ENCODE measurements around the gene KIAA0753.

KIAA0753 gene

DNA sequence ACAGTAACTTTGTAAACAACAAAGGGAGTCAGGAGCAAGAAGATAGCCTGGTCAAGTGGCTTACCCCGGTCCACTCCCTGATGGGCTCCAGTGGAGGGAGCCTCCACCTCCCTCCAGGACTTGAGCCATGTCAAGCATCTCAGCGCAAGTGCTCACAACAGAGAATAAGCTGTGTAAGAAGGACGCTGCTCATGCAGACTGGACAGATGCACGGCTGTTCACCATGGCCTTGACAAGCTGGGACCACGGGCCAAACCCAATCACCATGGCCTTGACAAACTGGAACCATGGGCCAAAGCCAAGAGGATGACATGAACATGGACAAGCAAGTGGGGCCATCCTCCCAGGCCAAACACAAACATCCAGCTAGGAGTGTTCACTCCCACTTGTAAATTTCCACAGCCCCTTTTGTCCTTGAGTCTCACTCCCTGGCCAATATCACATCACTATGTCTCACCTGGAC, 80.7 kb downstream of the KIAA0753 start:
- in situ Hi-C loops (cut with HindIII; ENCODE audit: low sequenced_read_pairs) = no loop called here

DNA sequence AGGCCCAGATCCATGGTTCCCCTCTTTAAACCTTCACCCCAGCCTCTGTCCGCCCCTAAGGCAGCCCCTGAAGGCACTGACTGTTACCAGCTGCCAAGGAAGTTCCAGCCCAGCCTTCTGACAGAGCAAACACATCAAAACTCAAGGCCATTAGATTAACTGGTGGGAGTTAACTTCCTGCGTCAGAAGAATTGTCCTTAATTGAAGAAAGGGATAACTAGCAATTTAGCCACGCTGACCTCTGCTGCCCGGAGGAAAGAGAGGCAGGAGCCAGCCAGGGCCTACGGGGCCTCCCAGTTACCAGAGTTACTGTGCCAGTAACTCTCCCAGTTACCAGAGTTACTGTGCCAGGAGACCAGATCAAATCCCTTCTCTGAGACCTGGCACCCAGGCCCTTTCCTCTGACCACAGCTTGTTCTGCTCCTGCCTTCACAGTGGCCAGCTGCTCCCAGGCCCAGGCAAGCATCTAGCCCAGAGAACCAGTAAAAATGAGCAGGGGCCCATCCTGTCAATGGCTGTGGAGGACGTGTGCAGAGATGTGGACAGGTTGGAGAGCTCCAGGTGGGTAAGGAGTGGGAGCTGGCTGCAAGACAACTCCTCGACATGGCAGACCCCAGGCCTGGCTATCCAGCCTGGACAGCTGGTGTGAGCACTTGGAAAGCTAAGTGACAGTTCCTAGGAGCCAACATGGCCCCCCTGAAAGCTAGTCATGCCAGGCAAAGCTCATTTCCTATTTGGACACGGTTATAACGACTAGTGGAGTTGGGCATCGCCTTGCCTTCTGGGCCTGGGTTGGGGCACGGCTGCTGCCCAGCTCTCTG, 81.4 kb downstream of the KIAA0753 start:
- TF ChIP-seq, protein P1, sequence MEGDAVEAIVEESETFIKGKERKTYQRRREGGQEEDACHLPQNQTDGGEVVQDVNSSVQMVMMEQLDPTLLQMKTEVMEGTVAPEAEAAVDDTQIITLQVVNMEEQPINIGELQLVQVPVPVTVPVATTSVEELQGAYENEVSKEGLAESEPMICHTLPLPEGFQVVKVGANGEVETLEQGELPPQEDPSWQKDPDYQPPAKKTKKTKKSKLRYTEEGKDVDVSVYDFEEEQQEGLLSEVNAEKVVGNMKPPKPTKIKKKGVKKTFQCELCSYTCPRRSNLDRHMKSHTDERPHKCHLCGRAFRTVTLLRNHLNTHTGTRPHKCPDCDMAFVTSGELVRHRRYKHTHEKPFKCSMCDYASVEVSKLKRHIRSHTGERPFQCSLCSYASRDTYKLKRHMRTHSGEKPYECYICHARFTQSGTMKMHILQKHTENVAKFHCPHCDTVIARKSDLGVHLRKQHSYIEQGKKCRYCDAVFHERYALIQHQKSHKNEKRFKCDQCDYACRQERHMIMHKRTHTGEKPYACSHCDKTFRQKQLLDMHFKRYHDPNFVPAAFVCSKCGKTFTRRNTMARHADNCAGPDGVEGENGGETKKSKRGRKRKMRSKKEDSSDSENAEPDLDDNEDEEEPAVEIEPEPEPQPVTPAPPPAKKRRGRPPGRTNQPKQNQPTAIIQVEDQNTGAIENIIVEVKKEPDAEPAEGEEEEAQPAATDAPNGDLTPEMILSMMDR (IDR thresholded peaks at IDR 0.05; ENCODE audit: low read depth, low read length, missing control alignments) = no peak
- H3K4me3 ChIP-seq (ENCODE audit: low read depth, low read length) = no peak overlapping the region
- in situ Hi-C loops (cut with HindIII; ENCODE audit: low sequenced_read_pairs) = no loop called here
- DNase-seq (ENCODE audit: low read depth) = no peak

More for the DNA sequence above, 80.7 kb downstream of the KIAA0753 start:
- no peak for DNase-seq (ENCODE audit: low read depth)
- TF ChIP-seq, protein P1 (IDR thresholded peaks at IDR 0.05; ENCODE audit: low read depth, low read length, missing control alignments) = no peak
- H3K4me3 ChIP-seq (ENCODE audit: low read depth, low read length) = no peak overlapping the region

DNA sequence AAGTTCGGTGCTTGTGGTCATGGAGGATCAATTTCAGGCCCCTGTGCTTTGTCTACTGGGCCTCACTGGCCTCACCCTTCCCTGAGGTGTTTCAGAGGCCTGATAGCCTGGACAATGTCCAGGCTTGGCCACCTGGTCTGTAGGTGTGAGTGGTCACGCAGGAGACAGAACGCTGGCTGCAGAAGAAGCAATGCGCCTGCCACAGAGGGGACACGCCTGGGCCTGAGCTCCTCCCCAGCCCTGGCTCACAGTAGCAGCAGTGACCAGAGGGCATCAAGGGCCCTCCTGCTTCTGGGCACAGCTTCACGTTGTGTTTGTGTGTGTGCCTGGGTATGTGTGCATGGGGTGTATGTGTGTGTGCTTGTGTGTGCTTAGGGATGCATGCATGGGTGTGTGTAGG, 82.2 kb downstream of the KIAA0753 start:
- TF ChIP-seq, protein P1 (IDR thresholded peaks at IDR 0.05; ENCODE audit: low read depth, low read length, missing control alignments) = no peak
- in situ Hi-C loops (cut with HindIII; ENCODE audit: low sequenced_read_pairs) = no loop called here
- H3K4me3 ChIP-seq (ENCODE audit: low read depth, low read length) = no peak overlapping the region
- no peak for DNase-seq (ENCODE audit: low read depth)

DNA sequence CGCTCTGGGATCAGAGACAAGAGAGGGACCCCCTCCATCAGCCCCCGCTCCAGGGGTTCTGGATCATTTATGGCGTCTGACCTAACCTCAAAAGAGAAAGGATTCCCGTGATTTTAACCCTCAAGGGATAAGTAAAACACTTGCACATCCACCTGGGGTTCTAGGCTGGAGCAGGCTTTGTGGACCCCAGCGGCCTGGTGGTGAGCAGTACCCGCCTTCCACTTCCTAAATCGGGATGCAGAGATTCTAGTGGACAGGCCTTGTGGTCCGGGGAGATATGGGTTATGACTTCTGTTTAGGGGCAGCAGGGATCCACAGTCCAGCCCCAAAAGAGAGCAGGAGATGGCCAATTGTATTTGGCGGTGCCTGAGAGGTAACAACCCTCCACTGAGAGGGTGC, 83.5 kb downstream of the KIAA0753 start:
- H3K4me3 ChIP-seq (ENCODE audit: low read depth, low read length) = no peak overlapping the region
- DNase-seq (ENCODE audit: low read depth) = no peak
- TF ChIP-seq, protein P1 (IDR thresholded peaks at IDR 0.05; ENCODE audit: low read depth, low read length, missing control alignments) = no peak
- in situ Hi-C loops (cut with HindIII; ENCODE audit: low sequenced_read_pairs) = no loop called here

DNA sequence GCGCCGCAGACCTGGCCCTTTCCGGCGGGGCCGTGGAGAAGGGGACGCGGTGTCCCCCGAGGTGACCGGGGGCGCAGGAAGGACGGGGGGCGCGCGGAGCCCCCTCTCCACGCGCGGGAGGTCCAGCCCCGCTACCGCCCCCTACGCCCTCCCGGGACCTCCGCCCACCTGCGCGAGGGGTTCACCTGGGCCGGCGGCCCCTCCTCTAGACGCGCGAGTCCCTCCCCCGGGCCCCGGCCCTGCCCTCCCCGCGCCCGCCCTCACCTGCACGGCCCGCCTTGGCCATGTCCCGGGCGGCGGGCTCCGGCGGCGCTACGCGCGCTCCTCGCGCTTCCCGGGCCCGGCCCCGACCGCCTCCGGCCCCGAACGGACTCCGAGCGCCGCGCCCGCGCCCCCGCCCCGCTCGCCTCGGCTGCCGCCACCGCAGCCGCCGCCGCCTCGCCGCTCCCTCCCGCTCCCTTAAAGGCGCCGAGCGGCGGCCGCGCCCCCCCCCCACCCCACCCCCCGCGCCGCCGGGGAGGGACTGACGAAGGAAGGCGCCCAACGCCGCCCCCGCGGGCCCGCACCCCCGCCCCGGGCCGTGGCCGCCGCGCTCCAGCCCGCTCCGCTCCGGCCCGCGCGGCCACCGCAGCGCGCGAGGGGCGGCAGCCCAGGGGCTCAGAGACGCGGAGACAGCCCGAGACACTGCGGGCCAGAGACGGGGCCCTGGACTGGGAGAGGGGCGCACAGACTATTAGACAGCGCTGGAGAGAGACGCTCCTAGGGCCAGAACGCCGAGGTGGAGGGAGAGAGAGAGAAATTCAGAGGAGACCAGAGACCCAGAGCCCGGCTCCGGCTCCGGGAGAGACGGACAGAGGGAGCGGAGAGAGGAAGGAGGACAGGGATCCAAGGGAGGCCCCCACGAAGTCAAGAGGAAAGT, 84.1 kb downstream of the KIAA0753 start, which contains the start of gene PITPNM3:
PITPNM3 (minus strand) TSS at position 435 of the 919 bp plus-strand sequence; CDS start at position 286, 149 bp downstream.
- no peak for DNase-seq (ENCODE audit: low read depth)
- in situ Hi-C loops (cut with HindIII; ENCODE audit: low sequenced_read_pairs) = no loop called here
- TF ChIP-seq, protein P1 (IDR thresholded peaks at IDR 0.05; ENCODE audit: low read depth, low read length, missing control alignments) = no peak
- peak within 1 kb of the TSS; percentile 38 for H3K4me3 ChIP-seq (ENCODE audit: low read depth, low read length)
